ENCODE measurements around the gene TMPRSS9.
A peak's percentile ranks its signal among the peaks of the same experiment; 100 is the strongest.

TMPRSS9 gene

DNA sequence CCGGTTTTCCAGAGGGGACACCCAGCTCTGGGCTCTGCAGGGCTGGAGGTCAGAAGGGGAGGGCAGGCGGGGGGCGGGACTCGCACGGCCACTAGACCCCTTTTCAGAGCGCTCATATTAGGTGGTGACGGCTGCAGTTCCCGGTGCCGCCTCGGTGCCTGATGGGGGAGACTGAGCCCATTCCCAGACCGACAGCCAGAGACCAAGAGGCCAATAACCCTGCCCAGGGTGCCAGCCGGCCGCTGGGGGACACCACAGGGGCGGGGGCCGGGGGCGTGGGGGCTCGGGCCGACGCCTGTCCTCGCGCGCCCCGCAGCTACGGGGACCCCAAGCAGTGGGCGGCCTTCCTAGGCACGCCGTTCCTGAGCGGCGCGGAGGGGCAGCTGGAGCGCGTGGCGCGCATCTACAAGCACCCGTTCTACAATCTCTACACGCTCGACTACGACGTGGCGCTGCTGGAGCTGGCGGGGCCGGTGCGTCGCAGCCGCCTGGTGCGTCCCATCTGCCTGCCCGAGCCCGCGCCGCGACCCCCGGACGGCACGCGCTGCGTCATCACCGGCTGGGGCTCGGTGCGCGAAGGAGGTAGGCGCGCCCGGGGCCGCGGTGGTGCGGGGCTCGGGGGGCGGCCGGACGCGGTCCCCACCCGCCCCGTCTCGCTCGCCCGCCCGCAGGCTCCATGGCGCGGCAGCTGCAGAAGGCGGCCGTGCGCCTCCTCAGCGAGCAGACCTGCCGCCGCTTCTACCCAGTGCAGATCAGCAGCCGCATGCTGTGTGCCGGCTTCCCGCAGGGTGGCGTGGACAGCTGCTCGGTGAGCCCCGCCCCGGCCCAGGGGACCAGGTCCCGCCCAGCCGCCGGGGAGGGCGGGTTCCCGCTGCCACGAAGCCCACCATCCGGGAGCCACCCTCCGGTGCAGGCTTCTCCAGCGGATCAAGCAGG lies 64.9 kb downstream of the TMPRSS9 start:
- H3K27me3 ChIP-seq (ENCODE audit: insufficient read depth, low read length, poor library complexity, severe bottlenecking): no peaks in the 10 kb centered on the region
- H3K4me2 ChIP-seq (ENCODE audit: low read depth, low read length, poor library complexity, severe bottlenecking): peak overlapping the region; percentile 100
- H3K9me3 ChIP-seq (ENCODE audit: insufficient read depth, low read depth, low read length): no peaks in the 10 kb centered on the region
- H3K4me1 ChIP-seq (ENCODE audit: insufficient read depth, low read length, poor library complexity, severe bottlenecking): peaks cover 8% of the 10 kb centered on the region
- H3F3A ChIP-seq (ENCODE audit: low read depth): no peaks in the 10 kb centered on the region
- no peak overlapping the region for H3K9ac ChIP-seq (ENCODE audit: low read depth, low read length, poor library complexity, severe bottlenecking)
- peaks cover 23% of the 10 kb centered on the region for H4K20me1 ChIP-seq (ENCODE audit: insufficient read depth, low read length, poor library complexity, severe bottlenecking)
- peaks cover 3% of the 10 kb centered on the region; the same call in 1 of the 2 replicates for H3K36me3 ChIP-seq (ENCODE audit: insufficient read depth, low read length)
- no peaks in the 10 kb centered on the region for H3K9me2 ChIP-seq (replicated peaks; ENCODE audit: low read depth, low read length)
- H2AFZ ChIP-seq (ENCODE audit: low read length): no peak overlapping the region
- TF ChIP-seq EZH2phosphoT487 (IDR thresholded peaks at IDR 0.05; ENCODE audit: borderline replicate concordance): no peak
- TF ChIP-seq, protein P1, sequence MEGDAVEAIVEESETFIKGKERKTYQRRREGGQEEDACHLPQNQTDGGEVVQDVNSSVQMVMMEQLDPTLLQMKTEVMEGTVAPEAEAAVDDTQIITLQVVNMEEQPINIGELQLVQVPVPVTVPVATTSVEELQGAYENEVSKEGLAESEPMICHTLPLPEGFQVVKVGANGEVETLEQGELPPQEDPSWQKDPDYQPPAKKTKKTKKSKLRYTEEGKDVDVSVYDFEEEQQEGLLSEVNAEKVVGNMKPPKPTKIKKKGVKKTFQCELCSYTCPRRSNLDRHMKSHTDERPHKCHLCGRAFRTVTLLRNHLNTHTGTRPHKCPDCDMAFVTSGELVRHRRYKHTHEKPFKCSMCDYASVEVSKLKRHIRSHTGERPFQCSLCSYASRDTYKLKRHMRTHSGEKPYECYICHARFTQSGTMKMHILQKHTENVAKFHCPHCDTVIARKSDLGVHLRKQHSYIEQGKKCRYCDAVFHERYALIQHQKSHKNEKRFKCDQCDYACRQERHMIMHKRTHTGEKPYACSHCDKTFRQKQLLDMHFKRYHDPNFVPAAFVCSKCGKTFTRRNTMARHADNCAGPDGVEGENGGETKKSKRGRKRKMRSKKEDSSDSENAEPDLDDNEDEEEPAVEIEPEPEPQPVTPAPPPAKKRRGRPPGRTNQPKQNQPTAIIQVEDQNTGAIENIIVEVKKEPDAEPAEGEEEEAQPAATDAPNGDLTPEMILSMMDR (conservative IDR thresholded peaks at IDR 0.05; ENCODE audit: low read length): no peak
- peak overlapping the region; percentile 88 for H3K4me3 ChIP-seq (ENCODE audit: low read length, poor library complexity, severe bottlenecking)
- H3K79me2 ChIP-seq (ENCODE audit: insufficient read depth, low read length): peaks cover 26% of the 10 kb centered on the region

DNA sequence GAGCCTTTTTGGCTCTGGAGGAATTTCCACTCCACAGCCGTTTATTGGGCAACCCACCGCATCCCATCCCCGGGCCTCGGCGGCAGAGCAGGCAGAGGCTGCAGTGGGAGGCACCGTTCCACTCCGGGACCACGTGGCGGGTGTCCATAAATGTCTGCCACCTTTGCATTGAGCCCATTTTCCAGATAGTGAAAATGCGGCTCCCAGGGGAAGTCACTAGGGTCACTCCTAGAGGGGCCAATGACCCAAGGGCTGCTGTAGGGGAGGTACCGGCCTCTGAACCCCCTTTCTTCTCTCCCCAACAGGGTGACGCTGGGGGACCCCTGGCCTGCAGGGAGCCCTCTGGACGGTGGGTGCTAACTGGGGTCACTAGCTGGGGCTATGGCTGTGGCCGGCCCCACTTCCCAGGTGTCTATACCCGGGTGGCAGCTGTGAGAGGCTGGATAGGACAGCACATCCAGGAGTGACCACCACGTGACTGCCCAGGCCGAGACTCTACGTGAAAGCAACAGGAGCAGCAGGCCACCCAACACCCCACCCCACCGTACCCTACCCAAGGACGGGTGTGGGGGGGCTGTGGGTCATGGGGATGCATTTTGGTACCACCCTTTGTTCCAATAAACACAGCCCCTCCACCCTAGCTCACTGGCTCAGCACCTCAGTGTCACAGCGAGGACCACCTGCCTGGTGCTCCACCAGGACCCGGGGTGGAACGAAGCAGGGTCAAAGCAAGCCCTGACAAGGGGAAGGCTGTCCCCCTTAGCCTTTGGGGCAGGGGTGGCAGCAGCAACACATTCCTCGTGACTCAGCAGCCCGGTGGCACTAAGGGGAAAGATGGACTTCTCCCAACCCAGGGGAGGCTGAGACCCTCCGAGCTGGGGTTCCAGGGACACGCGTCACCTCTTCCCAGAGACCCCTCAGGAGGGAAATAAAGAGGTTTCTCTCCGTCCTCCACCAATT lies 65.8 kb downstream of the TMPRSS9 start:
- Histone ChIP-seq H3K36me3 (ENCODE audit: insufficient read depth, low read length) (peaks cover 13% of the 10 kb centered on the region; the same call in 1 of the 2 replicates), H4K20me1 (ENCODE audit: insufficient read depth, low read length, poor library complexity, severe bottlenecking) (peaks cover 23% of the 10 kb centered on the region), H2AFZ (ENCODE audit: low read length) (no peak overlapping the region)

More for the DNA sequence above, 65.8 kb downstream of the TMPRSS9 start:
- Histone ChIP-seq H3K9me3 (ENCODE audit: insufficient read depth, low read depth, low read length) (no peaks in the 10 kb centered on the region), H3K27me3 (ENCODE audit: insufficient read depth, low read length, poor library complexity, severe bottlenecking) (no peaks in the 10 kb centered on the region), H3F3A (ENCODE audit: low read depth) (no peaks in the 10 kb centered on the region), H3K4me1 (ENCODE audit: insufficient read depth, low read length, poor library complexity, severe bottlenecking) (peaks cover 8% of the 10 kb centered on the region), H3K79me2 (ENCODE audit: insufficient read depth, low read length) (peaks cover 26% of the 10 kb centered on the region), H3K9ac (ENCODE audit: low read depth, low read length, poor library complexity, severe bottlenecking) (peak overlapping the region; percentile 80), H3K9me2 (replicated peaks; ENCODE audit: low read depth, low read length) (no peaks in the 10 kb centered on the region), H3K4me3 (ENCODE audit: low read length, poor library complexity, severe bottlenecking) (peak overlapping the region; percentile 88), H3K4me2 (ENCODE audit: low read depth, low read length, poor library complexity, severe bottlenecking) (peak overlapping the region; percentile 100)
- TF ChIP-seq, protein P1 (conservative IDR thresholded peaks at IDR 0.05; ENCODE audit: low read length): no peak
- no peak for TF ChIP-seq EZH2phosphoT487 (IDR thresholded peaks at IDR 0.05; ENCODE audit: borderline replicate concordance)
